ENCODE data around the gene DNAH14. TPM values are rescaled to one million over a fixed set of nuclear protein-coding genes. Genes with fewer than 3 reads are reported as not detected.

Gene DNAH14
- total RNA-seq, 1 experiment from 2014 or later, result 39.7 TPM

GRCh38 chr1:225430301-225430700 lies 500.8 kb downstream of the DNAH14 start:
- H3K4me1 ChIP-seq (ENCODE audit: insufficient read depth, low read length), result peaks cover 4% of the 10 kb centered on the region; the same call in 1 of the 2 replicates
- no peak overlapping the region for H3K23ac ChIP-seq (ENCODE audit: insufficient read length, low read depth, low read length)
- H3K18ac ChIP-seq (ENCODE audit: insufficient read length, low read depth, low read length), result no peak overlapping the region
- no peak overlapping the region for H3K56ac ChIP-seq (ENCODE audit: insufficient read length, low read depth, low read length)
- H3K79me1 ChIP-seq (ENCODE audit: insufficient read depth, low read depth, low read length, poor library complexity, severe bottlenecking), result no peaks in the 10 kb centered on the region
- no peak overlapping the region for H3K14ac ChIP-seq (ENCODE audit: insufficient read depth, low read length)
- H3K4me2 ChIP-seq (ENCODE audit: insufficient read depth, insufficient read length, low read length), result no peak overlapping the region
- TF ChIP-seq CTCF (conservative IDR thresholded peaks at IDR 0.05), result no peak
- no peak overlapping the region for H3K27ac ChIP-seq (ENCODE audit: insufficient read length, low read depth, low read length)
- Mint-ChIP-seq H3K4me3 (no peak overlapping the region), H3K27ac (no peak overlapping the region), H3K27me3 (ENCODE audit: low read depth) (peaks cover 25% of the 10 kb centered on the region), H3K36me3 (ENCODE audit: insufficient read depth in 1 of 3, low read depth in 3 of 3) (peaks cover 2 to 10% (median 5%) of the 10 kb centered on the region in 3 experiments; a peak in 6 of 7 replicates), H3K9me3 (peaks cover 16 to 17% of the 10 kb centered on the region in 2 experiments), H3K4me1 (peaks cover 27 to 29% of the 10 kb centered on the region in 2 experiments)
- H3K4ac ChIP-seq (ENCODE audit: low read depth, low read length), result no peak overlapping the region
- H2AK5ac ChIP-seq (ENCODE audit: insufficient read length, low read length), result no peak overlapping the region
- no peak overlapping the region for H2BK120ac ChIP-seq (ENCODE audit: low read depth, low read length, poor library complexity, severe bottlenecking)
- H4K91ac ChIP-seq (ENCODE audit: insufficient read length, low read depth, low read length), result no peak overlapping the region
- H4K8ac ChIP-seq (replicated peaks; ENCODE audit: insufficient read length, low read depth, low read length), result no peak overlapping the region
- peaks cover 16% of the 10 kb centered on the region for H3K23me2 ChIP-seq (ENCODE audit: insufficient read length, low read depth, low read length, poor library complexity, severe bottlenecking)
- no peak overlapping the region for H4K5ac ChIP-seq (ENCODE audit: insufficient read length, low read depth, low read length)
- no CpG with 5 or more reads among the region's 7 CpGs for WGBS (ENCODE audit: extremely low coverage, insufficient read length, low lambda C conversion rate)
- peaks cover 16% of the 10 kb centered on the region; the same call in 1 of the 2 replicates for H3K79me2 ChIP-seq (ENCODE audit: insufficient read depth, low read length)
- H2BK12ac ChIP-seq (ENCODE audit: insufficient read length, low read depth, low read length), result no peak overlapping the region
- no peak overlapping the region for H3T11ph ChIP-seq (ENCODE audit: low read length)
- no peak overlapping the region for H2BK5ac ChIP-seq (ENCODE audit: insufficient read length, low read length)
- H2AFZ ChIP-seq (ENCODE audit: low read length), result no peak overlapping the region
- H2BK20ac ChIP-seq (ENCODE audit: low read depth, low read length, poor library complexity, severe bottlenecking), result no peak overlapping the region
- no peaks in the 10 kb centered on the region for H4K20me1 ChIP-seq (ENCODE audit: control insufficient read depth, insufficient read depth, insufficient read length)
- H3K9ac ChIP-seq (ENCODE audit: extremely low read depth, insufficient read length, low read length), result no peak overlapping the region
- no peak overlapping the region for H2BK15ac ChIP-seq (ENCODE audit: low read depth, low read length)
- H3K9me3 ChIP-seq (ENCODE audit: control insufficient read depth, low read depth, low read length), result no peaks in the 10 kb centered on the region
- DNase-seq, result no peak
- no peaks in the 10 kb centered on the region for H3K27me3 ChIP-seq (ENCODE audit: insufficient read depth, low read length)
